NCI-H2196 treated with DMSO at 0.1 percent for 48 hours (cell line): ENCODE measurements around the gene UNC5C.

Source experiments
- DNase-seq: peaks from one replicate; lab custom pipeline; 2025; ENCODE audit not compliant: unreplicated experiment; lab: John Stamatoyannopoulos, UW

Gene UNC5C

DNA sequence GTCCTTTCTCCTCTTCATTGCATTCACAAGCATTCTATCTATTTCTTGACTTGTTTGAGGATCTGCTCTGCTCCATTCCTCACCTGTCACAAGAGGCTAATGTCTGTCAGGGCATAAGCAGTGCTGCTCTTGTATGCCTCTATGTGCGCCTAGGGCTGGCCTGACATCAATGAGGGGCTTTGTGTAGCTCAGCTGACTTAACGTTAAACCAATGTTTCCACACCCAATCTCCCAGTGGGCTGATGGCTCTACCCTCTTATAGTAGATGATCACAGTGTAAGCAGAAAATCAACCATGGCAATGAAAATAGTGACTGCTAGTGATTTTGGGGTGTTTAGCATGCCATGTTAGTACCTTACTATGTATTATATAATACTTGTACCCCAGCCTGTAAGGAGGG, 139.0 kb downstream of the UNC5C start:
- DNase-seq: no peak

DNA sequence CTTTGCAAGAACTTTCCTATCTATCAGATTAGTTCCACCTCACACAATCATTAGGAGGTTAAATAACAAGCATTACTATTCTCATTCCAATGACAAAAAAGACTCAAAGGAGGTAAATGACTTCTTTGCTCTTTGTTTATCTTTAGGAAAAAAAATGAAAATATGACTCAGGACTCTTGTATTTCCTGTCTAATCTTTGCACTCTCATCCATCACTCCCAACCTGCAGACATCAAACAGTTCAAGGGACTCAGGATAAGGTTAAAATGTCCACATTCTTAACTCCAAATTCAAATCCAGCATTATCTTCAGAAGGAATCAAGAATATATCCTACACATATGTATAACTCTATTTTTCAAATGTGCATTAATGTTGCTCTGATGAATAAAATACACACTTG, 139.6 kb downstream of the UNC5C start:
- no peak for DNase-seq

DNA sequence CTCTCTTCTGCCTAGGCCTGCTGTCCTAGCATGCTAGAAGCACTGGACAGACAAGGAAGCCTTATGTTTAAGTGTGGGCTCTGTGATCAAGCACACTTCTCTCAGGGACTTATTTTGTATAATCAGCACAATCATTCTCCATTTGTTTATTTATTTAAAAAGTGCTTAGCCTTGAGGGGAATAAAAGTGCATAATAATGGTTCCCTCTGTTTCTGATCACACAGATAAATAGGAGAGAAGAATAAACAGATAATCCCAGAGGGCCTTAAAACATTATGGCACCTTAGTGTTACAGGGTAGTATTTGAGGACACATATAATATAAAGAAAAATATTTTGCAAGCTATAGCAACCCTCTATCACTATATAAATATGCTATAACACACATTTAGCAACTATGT, 146.5 kb downstream of the UNC5C start:
- no peak for DNase-seq

DNA sequence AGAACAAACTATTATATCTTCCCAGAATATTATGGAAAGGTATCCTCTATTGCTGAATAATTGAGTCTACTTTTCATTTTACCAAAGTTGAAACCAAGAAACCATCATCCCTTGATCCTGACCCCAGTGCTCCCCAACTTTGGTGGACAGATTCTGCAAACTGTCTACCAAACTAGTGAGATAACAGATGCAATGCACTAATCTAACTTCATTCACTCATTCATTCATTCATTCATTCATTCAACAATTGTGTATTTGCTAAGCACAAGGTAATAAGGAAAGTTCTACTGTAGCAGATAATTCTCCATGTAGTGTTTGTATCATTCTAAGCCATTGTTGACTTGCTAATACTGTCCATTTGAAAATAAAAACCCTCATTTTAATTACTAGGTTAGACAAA, 150.6 kb downstream of the UNC5C start:
- DNase-seq: no peak

DNA sequence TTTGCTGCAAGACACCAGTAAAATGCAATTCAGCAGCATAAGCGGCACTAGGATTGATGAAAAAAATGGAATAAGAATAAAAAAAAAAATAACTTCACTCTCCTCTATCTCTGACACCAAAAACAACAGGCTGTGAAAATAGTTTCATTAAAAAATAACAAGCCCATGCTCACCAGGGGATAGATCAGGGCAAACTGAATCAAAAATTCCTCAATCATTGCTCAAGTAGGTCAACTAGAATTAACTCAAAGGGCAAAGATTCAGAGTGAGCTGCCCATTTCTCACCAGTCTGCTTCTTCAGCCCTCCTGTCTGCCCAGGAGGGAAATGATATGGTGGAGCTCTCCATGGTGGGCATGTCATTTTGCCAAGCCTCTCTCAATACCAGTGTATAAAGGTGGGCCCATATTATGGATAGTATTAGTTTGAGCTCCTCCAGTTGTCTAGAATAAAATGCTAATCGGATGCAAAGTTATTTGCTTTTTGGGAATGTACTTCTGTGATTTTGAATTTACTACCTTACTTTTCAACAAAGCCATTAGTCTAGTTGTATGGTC, 153.9 kb downstream of the UNC5C start:
- DNase-seq: no peak

DNA sequence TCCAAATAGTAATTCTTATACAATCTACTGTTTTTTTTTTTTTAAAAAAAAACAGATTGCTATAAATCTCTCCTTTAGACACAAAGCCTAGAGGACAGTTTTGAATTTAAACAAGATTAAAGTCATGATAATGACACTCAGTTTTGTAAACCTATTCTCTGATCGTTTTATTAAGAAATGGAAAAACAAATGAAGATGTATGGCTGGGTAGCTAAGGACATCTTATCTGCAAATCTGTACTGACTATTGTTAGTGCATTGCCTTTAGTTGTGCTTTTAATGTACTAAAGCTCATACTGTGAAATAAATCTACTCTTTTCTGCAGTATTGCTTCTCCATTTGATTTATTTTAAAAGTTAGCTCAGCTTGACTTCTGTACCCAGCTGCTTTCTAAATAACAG, 155.0 kb downstream of the UNC5C start:
- no peak for DNase-seq

DNA sequence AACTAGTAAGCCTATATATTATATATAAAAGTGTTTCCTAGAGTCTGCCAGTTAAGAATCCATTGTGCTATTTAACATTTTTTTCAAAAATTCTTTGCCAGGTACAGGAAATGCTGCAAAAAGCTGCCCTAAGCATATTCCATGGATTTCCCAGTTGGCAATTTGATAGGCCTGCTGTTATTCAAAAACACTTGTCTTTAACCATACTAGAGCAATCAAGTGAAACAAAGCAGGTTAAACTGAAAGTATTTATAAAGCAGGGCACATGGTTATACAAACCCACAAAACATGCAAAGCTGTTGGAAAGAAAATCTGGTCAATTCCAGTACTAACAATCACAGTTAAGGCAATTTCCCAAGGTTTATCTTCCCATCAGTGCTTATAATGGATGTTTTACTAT, 159.9 kb downstream of the UNC5C start:
- DNase-seq: no peak

DNA sequence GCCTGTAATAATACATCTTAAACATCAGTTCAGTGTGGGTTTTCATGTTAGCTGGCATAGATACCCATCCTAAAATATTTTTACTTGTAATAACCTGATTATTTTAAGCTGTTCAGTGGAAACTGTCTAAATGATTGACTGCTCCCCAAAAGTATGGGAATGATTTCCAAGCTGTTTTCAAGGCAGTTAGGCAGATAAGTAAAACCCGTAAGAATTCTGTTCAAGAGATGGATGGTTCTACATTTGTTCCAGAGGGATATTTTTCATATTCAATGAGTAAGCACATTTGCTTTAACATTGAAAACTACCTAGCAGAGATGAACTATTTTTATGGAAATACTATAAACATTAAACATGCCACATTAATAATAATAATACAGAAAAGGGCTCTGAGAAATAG, 161.1 kb downstream of the UNC5C start:
- DNase-seq: no peak

DNA sequence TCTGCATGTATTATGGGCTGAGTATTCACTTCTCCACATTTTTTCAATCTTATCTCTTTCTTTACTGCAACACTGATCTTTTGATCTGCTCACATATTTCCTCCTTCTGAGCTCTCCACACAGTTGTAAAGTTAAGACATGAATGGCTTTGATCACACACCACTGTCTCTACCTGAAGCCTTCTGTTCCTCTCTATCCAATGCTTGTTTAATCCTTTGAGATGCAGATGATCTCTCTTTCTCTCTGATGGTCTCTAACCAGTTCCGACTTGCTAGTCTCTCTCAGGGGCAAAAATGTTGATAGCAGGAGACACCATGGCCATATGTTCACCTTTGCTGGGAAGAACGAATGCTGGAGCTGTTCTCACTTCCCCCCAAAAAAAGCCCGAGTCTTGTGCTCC, 162.4 kb downstream of the UNC5C start:
- DNase-seq: no peak

DNA sequence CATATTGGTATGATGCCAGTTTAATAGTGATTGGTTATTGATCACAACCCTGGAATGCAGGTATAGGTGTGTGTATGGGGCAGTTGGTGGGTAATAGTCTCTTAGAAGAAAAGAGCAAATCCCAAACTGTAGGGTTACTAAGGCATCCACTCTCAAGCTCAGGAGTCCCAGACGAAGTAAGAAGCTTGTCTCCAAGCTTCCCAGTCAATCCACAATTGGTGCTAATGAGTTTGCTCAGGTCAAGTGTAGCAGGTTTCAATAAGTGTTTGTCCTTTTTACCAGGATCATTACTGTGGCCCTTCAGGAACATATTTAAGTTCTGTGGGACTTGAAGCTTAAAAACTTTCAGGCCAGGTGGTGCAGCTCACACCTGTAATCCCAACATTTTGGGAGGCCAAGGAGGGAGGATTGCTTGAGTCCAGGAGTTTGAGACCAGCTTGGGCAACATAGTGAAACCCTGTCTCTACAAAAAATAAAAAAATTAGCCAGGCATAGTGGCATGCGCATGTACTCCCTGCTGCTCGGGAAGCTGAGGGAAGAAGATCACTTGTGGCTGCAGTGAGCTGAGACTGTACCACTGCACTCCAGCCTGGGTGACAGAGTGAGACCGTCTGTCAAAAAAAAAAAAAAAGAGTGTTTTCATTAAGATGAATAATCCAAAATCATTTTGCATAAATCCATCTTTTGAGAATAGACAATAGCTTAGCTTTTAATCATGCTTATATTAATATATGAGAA, 166.8 kb downstream of the UNC5C start:
- DNase-seq: no peak

DNA sequence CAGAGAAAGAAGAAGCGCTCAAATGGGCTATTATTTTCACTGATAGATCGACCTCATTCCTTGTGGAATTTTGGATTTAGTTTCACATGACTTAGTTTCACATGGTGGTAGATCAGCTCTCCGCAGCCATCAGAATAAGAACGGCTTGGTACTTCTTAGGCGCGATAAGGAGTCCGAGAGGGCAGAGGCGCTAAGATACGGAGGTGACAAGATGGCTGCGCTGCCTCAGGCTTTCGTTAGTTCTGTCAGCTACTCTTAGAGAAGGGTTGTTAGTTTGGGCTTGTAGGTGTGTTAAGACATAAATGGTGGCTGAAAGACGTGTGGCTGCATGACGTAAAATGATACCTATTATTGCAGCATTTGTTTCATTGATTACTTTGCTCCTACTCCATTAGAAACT, 169.1 kb downstream of the UNC5C start:
- no peak for DNase-seq

DNA sequence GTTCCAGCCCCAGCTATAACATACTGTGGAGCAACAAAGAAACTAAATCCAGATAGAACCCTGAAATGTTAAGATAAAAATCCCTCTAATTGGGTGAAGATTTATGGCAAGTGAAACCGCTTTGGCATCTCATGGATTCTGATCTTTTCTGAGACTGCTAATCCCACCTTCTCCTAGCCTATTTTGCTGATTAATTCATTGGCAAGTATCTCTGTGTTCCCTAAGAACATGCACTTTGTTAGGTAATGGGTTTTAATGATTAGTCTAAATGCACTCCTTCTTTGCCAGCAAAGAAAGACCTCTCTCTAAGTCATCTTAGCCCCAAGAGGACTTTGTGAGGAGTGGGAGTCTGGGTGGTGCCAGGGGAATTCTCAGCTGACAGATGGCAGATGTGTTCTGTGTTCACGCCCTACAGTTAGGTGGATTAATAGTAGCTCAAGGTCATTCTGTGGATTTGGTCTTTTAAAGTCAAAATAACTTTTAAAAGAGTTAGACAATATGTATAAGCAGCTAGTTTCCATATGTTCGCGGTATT, 171.3 kb downstream of the UNC5C start:
- DNase-seq: no peak

DNA sequence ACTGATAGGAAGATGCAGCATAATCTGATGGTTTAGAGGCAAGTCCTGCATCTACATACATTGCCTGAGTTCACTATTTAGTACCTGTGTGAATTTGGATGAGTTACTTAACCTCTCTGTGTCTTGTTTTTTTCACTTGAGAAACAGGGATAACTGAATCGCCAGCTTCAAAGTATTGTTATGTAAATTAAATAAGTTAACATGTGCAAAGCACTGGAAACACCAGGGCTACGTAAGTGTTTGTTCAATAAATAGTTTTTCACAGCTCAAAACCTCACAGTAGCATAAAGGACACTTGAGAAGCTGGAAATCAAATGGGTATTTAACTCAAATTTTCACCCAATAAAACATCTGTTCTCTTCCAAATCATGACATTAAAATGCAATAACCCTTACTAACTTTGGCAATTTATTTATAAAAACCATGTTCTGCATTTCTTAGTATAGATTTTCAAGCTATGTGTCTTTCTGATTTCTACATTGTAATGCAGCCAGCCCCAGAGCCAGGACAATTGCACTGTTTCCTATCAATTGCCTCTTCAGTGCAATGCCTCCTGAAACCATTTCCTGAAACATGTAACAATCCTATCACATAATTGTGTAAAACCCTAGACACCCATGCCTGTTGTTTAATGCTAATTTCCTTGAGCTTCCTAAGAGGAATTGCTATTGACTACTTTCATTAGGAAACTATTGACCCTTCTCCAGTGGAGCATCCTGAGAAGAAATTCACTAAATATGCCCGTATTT, 177.1 kb downstream of the UNC5C start:
- DNase-seq: no peak

DNA sequence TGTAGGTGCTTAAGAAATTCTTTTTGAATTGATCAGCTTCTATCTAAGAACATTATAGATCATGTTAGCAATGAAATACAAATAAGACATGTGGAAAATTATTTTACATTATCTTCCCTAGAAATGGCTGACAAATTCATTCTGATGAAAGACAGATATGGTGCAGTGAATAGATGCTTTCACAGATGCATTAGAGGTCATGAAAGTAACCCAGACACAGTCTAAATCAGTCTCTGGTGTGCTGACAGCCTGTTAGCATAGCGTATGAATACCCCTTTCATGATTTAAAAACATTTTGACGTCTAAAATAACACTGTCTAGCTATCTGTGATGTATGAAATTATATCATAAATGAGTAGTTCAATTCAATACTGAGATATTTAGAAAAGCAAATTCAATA, 180.9 kb downstream of the UNC5C start:
- no peak for DNase-seq

DNA sequence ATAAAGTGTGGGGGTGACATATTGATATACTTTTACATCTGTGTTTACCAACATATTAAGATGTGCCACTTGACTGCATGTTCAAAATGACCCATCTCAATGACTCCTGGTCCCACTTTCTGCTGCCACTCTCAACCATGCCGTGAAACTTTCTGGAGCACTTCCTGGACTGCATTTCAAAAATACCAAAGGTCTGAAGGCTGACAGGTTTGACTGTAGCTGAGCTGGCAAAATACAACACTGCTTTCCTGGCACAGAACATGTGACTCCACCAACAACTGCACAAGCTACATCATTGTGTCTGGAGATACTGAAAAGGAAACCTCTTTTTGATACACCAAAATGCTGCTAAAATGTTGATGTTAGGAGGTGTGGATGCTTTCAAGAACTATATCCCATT, 184.8 kb downstream of the UNC5C start:
- no peak for DNase-seq

DNA sequence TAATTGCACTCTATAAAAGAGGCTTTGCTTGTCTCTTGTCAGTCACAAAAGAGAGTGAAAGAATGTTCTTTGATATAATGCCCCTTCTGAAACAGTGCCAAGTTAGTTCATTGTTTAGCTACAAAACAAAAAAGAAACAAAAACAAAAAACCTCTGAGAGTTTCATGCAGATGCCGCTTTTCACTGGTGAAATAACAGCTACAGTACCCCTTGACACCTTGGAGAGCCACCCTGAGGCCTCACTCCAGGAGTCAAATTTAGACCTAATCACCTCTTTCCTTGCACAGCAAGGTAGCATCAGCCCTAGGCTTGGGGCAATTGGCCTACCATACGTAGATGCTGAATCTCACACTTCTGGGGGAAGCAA, 185.2 kb downstream of the UNC5C start:
- no peak for DNase-seq

DNA sequence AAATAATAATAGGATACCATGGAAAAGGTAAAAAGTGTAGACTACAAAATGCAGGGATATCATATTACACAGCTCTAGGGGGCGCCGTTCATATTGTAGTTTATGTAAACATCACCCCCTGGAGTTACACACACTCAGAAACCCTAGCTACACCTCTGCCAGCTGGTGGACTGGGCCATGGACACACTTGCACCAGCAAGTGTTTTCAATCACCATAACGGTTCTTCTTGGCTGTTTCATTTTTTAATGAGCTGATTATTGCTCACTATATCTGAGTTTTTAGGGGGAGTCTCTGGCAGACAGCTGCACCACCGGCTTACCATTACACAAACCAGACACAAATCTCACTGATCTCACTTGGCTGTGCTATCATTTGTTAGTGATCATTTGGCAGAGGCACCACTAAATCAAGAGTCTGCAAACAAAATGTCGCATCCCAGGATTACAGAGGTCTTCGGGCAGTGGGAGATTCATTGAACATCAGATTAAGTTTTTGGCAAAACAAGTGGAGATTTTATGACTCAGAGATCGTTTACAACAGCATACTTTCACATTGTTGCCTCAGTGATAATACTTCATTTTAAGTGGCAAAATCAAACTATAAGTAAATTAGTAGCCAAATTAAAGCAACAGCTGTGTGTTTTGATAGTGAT, 185.7 kb downstream of the UNC5C start:
- DNase-seq: no peak

DNA sequence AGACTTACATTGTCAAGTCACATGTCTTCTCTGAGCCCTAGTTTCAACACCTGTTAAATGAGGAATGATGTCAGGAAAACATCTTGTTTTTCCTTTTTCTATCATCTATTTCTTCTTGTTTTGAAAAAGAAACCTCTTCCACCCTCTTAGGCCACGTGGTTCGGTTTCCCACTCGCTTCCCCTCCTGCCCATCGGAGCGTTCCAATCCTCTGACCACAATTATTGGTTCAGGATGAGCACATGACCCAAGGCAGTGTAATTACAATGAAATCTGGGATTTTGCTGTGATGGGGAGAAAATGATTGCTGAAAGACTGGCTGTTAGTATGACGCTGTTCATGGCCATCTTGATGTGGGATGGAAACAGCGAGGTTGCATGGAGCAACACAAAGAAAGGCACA, 186.7 kb downstream of the UNC5C start:
- no peak for DNase-seq

DNA sequence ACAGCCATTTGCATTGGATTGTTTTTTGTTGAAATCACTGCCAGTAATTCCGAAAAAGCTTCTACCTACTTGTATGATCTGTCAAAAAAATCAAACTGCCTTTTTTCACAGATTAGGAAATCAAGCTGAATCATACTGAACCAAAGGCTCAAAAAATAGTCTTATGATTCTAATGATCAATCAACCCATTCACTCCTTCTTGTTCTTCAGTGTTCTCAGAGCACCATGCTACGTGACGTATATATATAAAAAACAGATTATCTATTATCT, 187.1 kb downstream of the UNC5C start:
- DNase-seq: no peak

DNA sequence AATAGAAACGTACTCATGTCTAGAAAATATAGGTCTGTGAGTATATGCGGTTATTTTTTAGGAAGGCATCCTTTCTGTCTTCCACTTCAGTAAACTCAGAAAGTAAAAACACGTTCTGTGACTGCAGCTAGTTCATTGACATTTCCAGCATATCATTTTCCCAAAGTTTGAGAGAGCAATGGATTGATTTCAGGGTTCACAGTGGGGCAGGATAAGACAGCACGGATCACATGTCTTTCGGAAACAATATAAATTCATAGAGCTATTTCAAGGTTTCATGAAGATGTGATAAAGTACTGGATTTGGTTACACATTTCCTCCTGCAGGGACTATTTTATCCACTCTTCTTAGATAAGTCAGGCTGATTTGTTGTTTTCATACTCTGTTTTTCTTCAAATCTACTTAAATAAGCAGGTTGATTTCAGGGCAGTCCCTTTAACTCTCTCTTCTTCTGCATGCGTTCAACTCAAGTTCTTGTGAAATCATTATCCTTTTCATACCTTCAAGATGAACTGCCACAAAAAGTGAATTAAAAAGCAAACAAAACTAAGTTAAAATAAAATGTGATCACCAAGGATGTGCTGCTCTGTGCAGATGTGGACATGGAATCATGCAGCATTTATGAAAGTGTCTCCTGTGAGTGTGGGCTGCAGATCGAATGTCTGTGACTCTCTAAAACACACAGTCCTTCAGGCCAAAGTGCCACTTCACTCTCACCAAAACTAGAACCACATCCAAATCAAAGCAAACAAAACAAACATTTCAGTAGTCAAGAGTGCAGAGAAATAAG, 187.7 kb downstream of the UNC5C start:
- no peak for DNase-seq

DNA sequence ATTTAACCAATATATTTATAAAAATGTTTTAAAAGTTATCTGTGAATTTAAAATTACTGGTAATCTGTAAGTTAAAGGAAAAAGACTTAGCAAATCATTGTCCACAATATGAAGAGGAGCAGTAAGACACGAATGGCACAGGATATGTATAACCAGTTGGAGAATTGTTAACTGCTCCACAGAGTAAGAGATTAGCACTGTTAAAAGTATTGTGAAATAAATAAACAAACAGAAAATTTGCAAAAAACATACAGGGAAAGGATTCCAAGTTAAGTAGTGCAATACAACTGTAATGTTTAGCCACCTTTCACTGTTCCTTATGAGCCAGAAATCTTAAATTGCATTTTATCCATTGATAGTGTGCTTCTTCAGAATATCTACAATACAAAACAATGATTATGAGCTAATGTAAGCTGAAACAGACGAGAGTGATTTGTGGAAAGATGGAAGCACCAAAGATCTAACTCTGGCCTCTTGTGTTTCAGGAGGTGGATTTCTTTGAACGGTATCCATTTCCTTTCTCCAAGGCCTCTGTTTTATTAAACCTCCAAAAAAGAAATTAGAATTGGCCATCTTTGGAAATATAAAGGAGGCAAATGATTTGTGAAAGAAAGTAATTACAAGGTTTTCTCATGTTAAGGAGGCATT, 188.4 kb downstream of the UNC5C start:
- no peak for DNase-seq
